GM18870 (cell line): Measurements from ENCODE around the gene SPPL2B.
"Not testable (repeated sequence)": the region's sequence is repeated elsewhere in the genome, so short reads cannot be mapped to it uniquely, and the experiment has no call there.

Experiments used
- ATAC-seq: cut with Tn5 transposase; IDR thresholded peaks from one replicate; pipeline ENCODE4 v1.9.1; 2021; ENCODE audit warnings: moderate library complexity; ENCODE audit not compliant: unreplicated experiment

The SPPL2B gene

GRCh38 chr19:2336528-2337328, 8.2 kb downstream of the SPPL2B start:
- no peak for ATAC-seq

GRCh38 chr19:2337329-2337707, 8.8 kb downstream of the SPPL2B start:
- no peak for ATAC-seq

GRCh38 chr19:2338055-2338615, 9.7 kb downstream of the SPPL2B start:
- no peak for ATAC-seq

GRCh38 chr19:2338751-2339643, 10.5 kb downstream of the SPPL2B start:
- no peak for ATAC-seq

- ATAC-seq, result no peak
These were observed 11.3 kb downstream of the SPPL2B start for GRCh38 chr19:2339644-2340310.

GRCh38 chr19:2340496-2341243, 12.2 kb downstream of the SPPL2B start:
- ATAC-seq, result no peak

GRCh38 chr19:2341244-2341751, 12.8 kb downstream of the SPPL2B start:
- ATAC-seq, result no peak

GRCh38 chr19:2341982-2342381, 13.5 kb downstream of the SPPL2B start:
- no peak for ATAC-seq

- ATAC-seq, result no peak
These were observed 14.3 kb downstream of the SPPL2B start for GRCh38 chr19:2342656-2343288.

- no peak for ATAC-seq
These were observed 15.0 kb downstream of the SPPL2B start for GRCh38 chr19:2343289-2343982.

- no peak for ATAC-seq
These were observed 15.9 kb downstream of the SPPL2B start for GRCh38 chr19:2344381-2344870.

GRCh38 chr19:2345076-2345475, 16.6 kb downstream of the SPPL2B start:
- ATAC-seq, result no peak

GRCh38 chr19:2345794-2346663, 17.5 kb downstream of the SPPL2B start:
- ATAC-seq, result no peak

- not testable (repeated sequence) for ATAC-seq
These were observed 21.3 kb downstream of the SPPL2B start for GRCh38 chr19:2349818-2350217.

- ATAC-seq, result no peak
These were observed 22.2 kb downstream of the SPPL2B start for GRCh38 chr19:2350656-2351055.

- ATAC-seq, result no peak
These were observed 23.1 kb downstream of the SPPL2B start for GRCh38 chr19:2351591-2351990.

GRCh38 chr19:2352121-2352520, 23.6 kb downstream of the SPPL2B start:
- ATAC-seq, result no peak
